NT2/D1 (cell line): ENCODE measurements around the gene CRYBG2.

Experiments
- SUZ12 ChIP-seq: IDR thresholded peaks from 2 replicates; pipeline ENCODE4 v1.6.1; 2011; ENCODE audit not compliant: insufficient read length, insufficient read depth; ENCODE audit errors: extremely low read depth
- YY1 ChIP-seq: IDR thresholded peaks from 2 replicates; pipeline ENCODE4 v1.6.1; 2011; ENCODE audit not compliant: insufficient read length, insufficient read depth
- ZNF274 ChIP-seq: IDR thresholded peaks from 2 replicates; pipeline ENCODE4 v1.6.1; 2011; ENCODE audit warnings: mild to moderate bottlenecking, low read depth, low read length

DNA sequence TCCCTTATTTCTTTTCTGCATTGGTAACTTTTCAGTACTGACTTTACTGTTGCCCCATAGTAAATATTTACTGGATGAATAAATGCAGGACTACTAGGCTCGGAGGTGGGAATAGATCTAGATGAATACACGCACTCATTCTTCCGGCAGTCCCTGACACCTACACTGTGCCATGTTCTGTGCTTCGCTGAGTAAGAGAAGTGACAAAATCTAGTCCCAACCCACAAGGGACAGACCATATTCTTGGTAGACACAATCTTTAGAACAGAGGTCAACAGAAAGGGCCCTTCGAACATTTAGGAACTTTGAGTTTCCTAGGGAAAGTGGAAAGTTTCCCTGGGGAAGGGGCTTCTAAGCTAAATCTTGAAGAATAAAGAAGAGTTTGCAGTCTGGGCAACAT lies 39.4 kb downstream of the CRYBG2 start:
- no peak for TF ChIP-seq ZNF274
- TF ChIP-seq YY1 = no peak
- TF ChIP-seq SUZ12 = no peak
